OCI-LY3 (cell line): ENCODE results near the gene MAN1B1.

Experiments used
- H2AFZ ChIP-seq: fragments of 200-600, 300-600 bp; shearing (Covaris generic); 2 replicates; pipeline ENCODE4 v1.6.0; 2014; ENCODE audit warnings: antibody characterized with exemption, low read depth, low read length
- H3K27ac ChIP-seq: fragments of 200-600, 300-600 bp; sonication (generic); 2 replicates; pipeline ENCODE4 v1.5.1; 2014; ENCODE audit warnings: mild to moderate bottlenecking, low read length, moderate library complexity, mixed read lengths
- H3K27me3 ChIP-seq: fragments of 200-600, 300-600 bp; sonication (generic); 2 replicates; pipeline ENCODE4 v1.6.1; 2014; ENCODE audit warnings: low read depth, low read length, mixed read lengths
- H3K36me3 ChIP-seq: fragments of 200-600, 300-600 bp; sonication (generic); replicated peaks from 2 replicates; pipeline ENCODE3; 2014; ENCODE audit warnings: low read depth, low read length, mixed read lengths
- H3K4me1 ChIP-seq: fragments of 300-600, 200-600 bp; sonication (generic); 2 replicates; pipeline ENCODE4 v1.6.1; 2014; ENCODE audit warnings: low read length, mixed read lengths
- H3K4me2 ChIP-seq: fragments of 200-600, 300-600 bp; sonication (generic); 2 replicates; pipeline ENCODE4 v1.6.1; 2014; ENCODE audit warnings: low read length, mixed read lengths
- H3K4me3 ChIP-seq: fragments of 300-600, 200-600 bp; sonication (generic); 2 replicates; pipeline ENCODE4 v1.5.1; 2014; ENCODE audit warnings: antibody characterized with exemption, mild to moderate bottlenecking, low read length, moderate library complexity
- H3K79me2 ChIP-seq: fragments of 300-600, 200-600 bp; shearing (Covaris generic); 2 replicates; pipeline ENCODE4 v1.6.1; 2014; ENCODE audit warnings: mild to moderate bottlenecking, low read length, mixed read lengths
- H3K9ac ChIP-seq: fragments of 300-600, 200-600 bp; shearing (Covaris generic); 2 replicates; pipeline ENCODE4 v1.6.0; 2014; ENCODE audit warnings: mild to moderate bottlenecking, low read length, moderate library complexity
- H3K9me3 ChIP-seq: fragments of 200-600, 300-600 bp; shearing (Covaris generic); 2 replicates; pipeline ENCODE4 v1.6.1; 2014; ENCODE audit warnings: low read length, mixed read lengths; ENCODE audit not compliant: insufficient read depth
- H4K20me1 ChIP-seq: fragments of 200-600, 300-600 bp; sonication (generic); 2 replicates; pipeline ENCODE4 v1.6.1; 2016; ENCODE audit warnings: low read length, mixed read lengths; ENCODE audit not compliant: insufficient read depth
- CTCF ChIP-seq: fragments of 200-600, 300-600 bp; sonication (generic); IDR thresholded peaks from 2 replicates; pipeline ENCODE4 v1.5.1; 2014; ENCODE audit warnings: antibody characterized with exemption, low read length, low read depth
- EZH2phosphoT487 ChIP-seq: fragments of 200-600 bp; shearing (Covaris generic); IDR thresholded peaks from 2 replicates; pipeline ENCODE4 v1.6.1; 2018; ENCODE audit warnings: antibody characterized with exemption, mixed run types, low read depth

The MAN1B1 gene

GRCh38 chr9:137140151-137141012, 53.6 kb downstream of the MAN1B1 start:
- Histone ChIP-seq H3K27me3 (0 out of 2 replicates have a peak, but pooled peaks cover 19% of the 10 kb centered on the region), H3K4me2 (no peak overlapping the region), H3K36me3 (no peaks in the 10 kb centered on the region), H3K9ac (no peak overlapping the region), H3K9me3 (no peaks in the 10 kb centered on the region), H4K20me1 (no peaks in the 10 kb centered on the region), H3K27ac (no peak overlapping the region), H3K79me2 (no peaks in the 10 kb centered on the region), H3K4me1 (no peaks in the 10 kb centered on the region), H2AFZ (no peak overlapping the region), H3K4me3 (no peak overlapping the region)
- TF ChIP-seq EZH2phosphoT487 (no peak), CTCF (no peak)

DNA sequence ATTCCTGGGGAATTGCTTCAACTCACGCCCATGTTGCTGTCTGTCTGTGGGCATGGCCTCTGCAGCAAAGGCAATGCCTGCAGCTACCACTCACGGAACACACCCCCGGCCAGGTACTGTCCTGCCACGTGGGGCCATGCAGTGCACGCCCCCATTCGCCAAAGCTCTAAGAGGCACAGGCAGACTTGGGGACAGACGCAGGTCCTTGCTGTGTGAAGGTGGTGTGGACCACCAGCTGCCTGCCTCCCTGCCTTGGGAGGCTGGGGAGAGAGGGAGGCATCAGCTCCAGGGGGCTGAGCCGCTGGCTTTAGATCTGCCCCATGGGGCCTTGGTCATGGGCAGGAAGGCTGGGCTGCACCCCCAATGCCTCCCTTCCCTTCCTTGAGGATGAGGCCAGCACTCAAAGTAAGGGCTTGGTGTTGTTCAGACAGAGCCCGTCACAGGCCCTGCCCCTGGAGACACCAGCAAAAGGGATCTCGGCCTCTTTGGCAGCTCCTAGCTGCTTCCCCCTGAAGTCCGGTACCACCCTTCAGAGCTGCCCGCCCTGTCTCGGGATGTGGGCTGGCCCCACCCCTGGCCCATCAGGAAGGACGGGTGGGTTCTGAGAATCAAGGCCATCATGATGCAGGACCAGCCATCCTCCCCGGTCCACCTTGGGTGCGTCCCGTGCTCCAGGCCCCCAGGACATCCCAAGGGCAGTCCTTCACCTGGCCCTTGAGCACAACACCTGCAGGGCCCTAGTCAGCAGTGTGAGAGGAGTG, 54.4 kb downstream of the MAN1B1 start:
- no peak overlapping the region for H3K4me3 ChIP-seq
- H3K4me1 ChIP-seq, result no peaks in the 10 kb centered on the region
- 0 out of 2 replicates have a peak, but pooled peaks cover 19% of the 10 kb centered on the region for H3K27me3 ChIP-seq
- H3K27ac ChIP-seq, result no peak overlapping the region
- H3K9me3 ChIP-seq, result no peaks in the 10 kb centered on the region
- H3K9ac ChIP-seq, result no peak overlapping the region
- no peak overlapping the region for H2AFZ ChIP-seq
- TF ChIP-seq EZH2phosphoT487, result no peak
- TF ChIP-seq CTCF, result no peak
- H3K36me3 ChIP-seq, result no peaks in the 10 kb centered on the region
- H4K20me1 ChIP-seq, result no peaks in the 10 kb centered on the region
- H3K79me2 ChIP-seq, result no peaks in the 10 kb centered on the region
- no peak overlapping the region for H3K4me2 ChIP-seq

GRCh38 chr9:137141976-137142936, 55.5 kb downstream of the MAN1B1 start:
- H3K27me3 ChIP-seq, result 0 out of 2 replicates have a peak, but pooled peaks cover 19% of the 10 kb centered on the region

More at GRCh38 chr9:137141976-137142936, 55.5 kb downstream of the MAN1B1 start:
- Histone ChIP-seq H3K36me3 (no peaks in the 10 kb centered on the region), H3K27ac (no peak overlapping the region), H4K20me1 (no peaks in the 10 kb centered on the region), H3K9ac (no peak overlapping the region), H3K4me1 (no peaks in the 10 kb centered on the region), H3K79me2 (no peaks in the 10 kb centered on the region), H3K4me3 (no peak overlapping the region), H3K4me2 (no peak overlapping the region), H3K9me3 (no peaks in the 10 kb centered on the region), H2AFZ (no peak overlapping the region)
- no peak for TF ChIP-seq EZH2phosphoT487
- no peak for TF ChIP-seq CTCF
